Activated CD4-positive, alpha-beta T cell treated with anti-CD3 and anti-CD28 coated beads for 48 hours (primary cell): Measurements from ENCODE around the gene TGFB1I1.
"Not testable (repeated sequence)": the region's sequence is repeated elsewhere in the genome, so short reads cannot be mapped to it uniquely, and the experiment has no call there.

ENCODE experiments used
- DNase-seq: peaks from one replicate; pipeline ENCODE4 v3.0.0-alpha.2; 2020

The TGFB1I1 gene

DNA sequence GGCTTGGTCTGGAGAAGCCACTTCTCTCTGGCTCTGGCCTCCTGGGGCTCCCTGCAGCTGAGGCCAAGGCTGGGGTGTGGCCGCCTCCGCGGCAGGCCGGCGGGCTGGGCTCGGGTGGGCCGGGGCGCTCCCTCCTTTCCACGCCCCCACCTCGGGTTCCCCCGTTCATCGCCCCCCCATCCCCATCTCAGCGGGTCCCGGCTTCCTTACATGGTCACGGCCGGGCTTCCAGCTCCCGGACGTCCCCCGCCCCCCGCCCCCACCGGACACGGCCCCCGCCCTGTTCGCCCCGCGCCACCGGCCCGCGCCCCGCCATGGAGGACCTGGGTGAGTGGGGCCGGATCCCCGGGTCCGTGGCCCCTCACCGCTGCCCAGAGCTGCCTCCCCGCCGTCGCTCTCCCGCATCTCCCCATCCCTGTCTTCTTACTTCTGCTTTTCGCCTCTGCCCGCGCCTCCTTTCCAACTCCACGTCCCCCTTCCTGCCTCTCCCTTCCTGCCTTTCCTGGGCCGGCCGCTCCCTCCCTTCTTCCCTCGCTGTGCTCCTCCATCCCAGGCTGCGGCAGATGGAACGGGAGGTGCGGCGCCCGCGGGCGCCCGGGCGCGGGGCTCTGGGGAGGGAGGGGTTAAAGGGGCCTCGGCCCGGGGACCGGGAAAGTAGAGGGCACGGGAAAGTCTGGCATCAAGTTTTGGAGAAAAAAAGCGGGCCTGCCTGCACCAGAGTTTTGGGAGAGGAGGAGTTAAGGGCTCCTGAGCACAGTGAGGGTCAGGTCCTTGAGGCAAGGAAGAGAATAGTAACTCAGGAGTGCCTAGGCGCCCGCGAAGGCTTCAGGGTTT is at the start of gene TGFB1I1:
TSS of gene TGFB1I1 (plus strand) at position 278 of the 834 bp plus-strand sequence. CDS start at position 315, 37 bp downstream.
- no peak for DNase-seq

DNA sequence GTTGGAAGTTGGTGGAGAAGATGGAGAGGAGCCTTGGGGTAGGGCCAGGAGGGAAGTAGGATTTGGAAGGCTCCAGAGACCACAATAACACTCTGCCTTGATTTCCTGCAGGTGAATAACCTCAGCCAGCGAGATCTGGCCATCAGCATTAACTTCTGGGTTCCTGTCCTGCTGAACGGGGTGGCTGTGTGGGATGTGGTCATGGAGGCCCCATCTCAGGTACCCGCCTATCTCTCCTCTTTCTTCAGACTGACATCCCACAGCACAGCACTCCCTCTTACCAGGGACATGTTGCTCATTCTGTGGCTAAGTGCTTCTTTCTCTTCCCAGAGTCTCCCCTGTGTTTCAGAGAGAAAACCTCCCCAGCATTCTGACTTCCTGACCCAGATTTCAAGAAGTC is 48.7 kb upstream of the TGFB1I1 start:
- DNase-seq: no peak

DNA sequence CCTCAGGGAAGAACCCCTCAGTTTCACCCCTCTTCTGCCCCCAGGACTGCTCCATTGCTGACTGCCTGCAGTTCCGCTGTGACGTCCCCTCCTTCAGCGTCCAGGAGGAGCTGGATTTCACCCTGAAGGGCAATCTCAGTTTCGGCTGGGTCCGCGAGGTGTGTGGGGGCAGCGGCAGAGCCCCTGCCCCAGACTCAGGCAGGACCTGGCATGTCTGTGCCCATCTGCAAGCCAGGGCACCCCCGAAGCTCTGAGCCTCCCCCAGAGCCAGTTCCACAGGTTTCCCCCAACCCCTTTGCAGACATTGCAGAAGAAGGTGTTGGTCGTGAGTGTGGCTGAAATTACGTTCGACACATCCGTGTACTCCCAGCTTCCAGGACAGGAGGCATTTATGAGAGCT is 48.2 kb upstream of the TGFB1I1 start:
- DNase-seq: no peak

DNA sequence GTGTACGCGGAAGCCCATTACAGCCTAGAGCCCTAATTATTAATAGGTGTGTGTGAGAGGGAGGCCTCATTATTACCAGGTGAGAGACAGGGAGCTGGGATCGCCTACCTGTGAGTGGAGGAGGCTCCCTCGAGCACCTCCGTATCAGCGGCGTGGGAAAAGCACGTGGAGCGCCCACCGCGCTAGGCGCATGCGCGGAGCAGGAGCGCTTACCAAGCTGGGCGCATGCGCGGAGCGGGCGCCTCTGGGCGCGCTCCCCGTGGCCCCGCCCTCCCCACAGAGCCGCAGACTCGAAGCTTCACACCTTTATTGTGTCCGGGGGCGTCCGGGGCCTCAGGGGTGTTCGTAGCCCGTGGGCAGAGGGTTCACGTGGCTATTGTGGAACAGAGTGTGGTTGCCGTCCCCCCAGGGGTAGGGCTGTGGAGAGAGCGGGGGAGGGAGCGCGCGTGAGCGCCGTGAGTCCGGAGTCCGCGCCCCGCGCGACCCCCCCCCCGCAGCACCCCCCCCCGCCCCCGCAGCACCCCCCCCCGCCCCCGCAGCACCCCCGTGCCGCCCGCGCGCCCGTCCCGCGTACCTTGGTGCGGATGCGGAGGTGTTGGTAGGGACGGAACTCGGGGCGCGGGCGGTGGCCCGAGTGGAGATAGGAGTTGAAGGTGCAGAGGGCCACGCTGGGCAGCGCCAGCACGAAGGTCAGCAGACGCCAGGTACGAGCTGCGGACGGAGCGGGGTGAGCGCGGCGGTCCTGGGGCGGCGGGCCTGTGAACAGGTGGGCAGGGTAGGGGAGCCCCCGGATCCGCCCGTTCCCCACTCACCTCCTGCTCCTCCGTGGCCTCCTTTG is 44.3 kb upstream of the TGFB1I1 start:
- DNase-seq: peak; percentile 73

DNA sequence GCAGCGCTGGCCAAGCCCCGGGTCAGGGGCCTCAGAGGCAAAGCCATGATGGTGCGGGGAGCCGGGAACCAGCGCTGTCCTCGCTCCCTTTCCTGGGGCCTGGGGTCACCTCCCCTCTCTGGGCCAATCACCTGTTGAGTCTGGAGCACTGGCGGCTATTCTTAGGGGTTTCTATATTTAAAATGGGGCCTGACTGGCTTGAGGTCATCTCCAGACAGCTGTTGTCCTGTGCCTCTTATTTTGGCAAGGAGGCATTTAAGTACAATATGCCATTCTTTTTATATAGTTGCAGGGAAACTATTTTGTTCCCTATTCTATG is 43.7 kb upstream of the TGFB1I1 start, which contains the start of gene COX6A2:
TSS of gene COX6A2 (minus strand) at position 82 of the 319 bp plus-strand sequence. CDS start at position 47, 35 bp downstream.
- DNase-seq: no peak

DNA sequence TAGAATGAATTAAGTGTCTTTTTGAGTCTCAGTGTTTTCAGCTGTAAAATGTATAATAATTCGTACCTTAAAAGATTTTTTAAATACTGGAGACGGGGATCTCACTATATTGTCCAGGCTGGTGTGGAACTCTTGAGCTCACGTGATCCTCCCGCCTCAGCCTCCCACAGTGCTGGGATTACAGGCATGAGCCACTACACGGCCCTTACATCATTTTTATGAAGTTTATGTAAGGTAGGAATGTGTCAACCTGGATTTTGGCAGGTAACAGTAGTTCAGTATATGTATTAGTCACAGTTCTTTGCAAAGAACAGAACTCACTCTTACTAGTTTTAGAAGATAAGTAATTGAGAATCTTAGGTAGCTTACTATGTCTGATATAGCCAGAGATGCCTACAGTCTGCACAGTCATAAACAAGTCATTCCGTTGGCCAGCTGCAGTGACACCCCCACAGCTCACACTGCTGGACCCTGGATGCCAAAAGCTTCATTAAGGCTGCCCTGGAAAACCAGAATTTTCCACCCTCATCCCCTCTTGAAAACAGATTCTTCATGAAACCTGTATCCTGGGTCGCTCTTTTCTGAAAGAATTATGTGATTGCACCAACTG is 43.2 kb upstream of the TGFB1I1 start:
- DNase-seq: no peak

DNA sequence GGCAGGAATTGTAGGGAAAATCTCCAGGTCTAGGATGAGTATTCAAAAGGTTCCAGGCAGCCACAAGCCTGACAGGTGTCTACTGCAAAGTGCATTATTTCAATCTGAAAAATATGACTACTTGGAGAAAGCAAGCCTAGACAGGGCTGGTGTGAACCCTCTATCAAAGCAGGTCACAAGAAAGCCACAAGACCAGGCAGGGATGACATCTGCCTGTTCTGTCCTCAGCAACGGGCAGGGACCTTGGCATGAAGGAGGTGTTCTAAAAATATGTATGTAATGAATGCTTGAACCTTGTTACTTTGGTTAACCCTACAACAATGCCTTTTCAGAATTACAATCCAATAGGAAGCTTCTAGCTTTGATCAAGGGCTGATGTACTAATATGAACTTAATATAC is 42.6 kb upstream of the TGFB1I1 start:
- DNase-seq: no peak

DNA sequence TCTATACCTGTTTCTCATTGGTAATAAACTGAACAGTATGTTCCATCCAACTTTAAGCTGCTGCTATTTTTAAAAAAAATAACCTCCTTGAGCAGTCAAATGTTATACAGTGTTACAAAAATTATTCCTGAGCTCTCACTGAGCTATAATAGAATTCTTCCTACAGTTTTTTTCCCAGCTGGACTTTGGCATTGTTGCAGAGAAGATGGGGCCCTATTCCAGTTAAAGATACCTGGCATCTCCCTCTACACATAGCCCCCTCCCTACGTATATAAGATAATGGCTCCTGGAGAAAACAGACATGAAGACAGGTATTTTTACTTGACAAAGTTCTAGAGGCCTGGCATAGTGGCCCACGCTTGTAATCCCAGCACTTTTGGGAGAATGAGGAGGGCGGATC is 42.2 kb upstream of the TGFB1I1 start:
- DNase-seq: no peak

DNA sequence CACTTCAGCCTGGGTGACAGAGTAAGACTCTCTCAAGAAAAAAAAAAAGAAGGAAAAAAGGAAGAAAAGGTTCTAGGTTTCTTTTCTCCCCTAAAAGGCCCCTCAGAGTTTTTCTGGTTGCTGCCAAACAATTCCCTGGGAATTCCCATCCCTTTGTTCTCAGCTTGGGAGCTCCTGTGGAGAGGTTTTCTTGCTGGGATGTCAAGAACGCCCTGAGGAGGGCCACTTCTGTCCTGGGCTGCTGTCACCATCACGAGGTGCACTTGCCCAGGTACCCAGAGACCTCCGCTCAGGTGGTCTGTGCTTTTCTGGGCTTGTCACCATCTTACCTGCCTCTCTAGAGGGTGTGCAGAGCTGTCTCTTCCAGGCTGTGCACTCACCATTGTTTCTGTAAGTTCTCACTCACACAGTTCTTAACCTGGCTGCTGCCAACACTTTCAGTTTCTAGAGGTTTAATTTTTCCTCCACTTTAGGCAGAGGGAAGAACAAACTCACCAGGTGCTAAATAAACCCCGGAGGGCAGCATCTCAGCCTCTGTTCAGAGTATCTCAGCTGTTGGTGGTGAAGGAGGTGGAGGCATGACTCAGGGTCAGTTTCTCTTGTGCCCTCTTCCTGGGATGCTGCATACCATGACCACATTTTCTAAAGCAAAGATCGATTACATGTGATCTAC is 41.4 kb upstream of the TGFB1I1 start:
- no peak for DNase-seq

DNA sequence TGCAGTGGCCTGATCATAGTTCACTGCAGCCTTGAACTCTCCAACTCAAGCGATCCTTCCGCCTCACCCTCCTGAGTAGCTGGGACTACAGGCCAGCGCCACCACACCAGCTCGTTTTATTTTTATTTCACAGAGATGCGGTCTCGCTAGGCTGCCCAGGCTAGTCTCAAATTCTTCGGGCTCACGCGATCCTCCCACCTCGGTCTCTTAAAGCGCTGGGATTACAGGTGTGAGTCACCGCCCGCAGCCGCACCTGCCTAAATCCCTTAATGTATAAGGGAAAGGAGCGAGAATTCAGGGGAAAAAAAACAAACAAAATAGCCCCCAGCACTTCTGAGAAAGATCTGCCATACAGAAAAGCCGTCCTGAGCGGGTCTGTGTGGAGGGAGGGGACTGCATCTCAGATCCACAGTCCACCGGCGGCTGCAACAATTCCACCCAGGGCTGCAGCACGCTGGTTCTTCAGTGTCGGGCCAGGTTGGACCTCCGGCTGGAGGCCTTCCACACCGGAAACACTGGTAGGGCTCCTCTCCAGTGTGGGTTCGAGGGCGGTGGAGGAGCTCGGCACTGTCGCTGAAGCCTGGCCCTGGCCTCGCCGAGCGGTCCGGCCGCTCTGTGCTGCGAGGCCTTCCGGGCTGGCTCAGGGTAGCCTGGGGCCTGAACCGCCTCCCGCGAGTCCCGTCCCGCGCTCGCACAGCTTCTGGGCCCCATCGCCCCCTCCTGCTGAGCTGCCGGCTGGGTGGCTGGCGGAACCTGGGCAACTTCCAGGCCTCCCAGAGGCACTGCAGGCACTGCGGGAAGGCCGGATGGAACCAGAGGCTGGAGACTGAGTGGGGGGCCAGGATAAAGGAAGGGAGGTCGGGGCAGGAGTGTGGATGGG is 36.4 kb upstream of the TGFB1I1 start:
- no peak for DNase-seq

DNA sequence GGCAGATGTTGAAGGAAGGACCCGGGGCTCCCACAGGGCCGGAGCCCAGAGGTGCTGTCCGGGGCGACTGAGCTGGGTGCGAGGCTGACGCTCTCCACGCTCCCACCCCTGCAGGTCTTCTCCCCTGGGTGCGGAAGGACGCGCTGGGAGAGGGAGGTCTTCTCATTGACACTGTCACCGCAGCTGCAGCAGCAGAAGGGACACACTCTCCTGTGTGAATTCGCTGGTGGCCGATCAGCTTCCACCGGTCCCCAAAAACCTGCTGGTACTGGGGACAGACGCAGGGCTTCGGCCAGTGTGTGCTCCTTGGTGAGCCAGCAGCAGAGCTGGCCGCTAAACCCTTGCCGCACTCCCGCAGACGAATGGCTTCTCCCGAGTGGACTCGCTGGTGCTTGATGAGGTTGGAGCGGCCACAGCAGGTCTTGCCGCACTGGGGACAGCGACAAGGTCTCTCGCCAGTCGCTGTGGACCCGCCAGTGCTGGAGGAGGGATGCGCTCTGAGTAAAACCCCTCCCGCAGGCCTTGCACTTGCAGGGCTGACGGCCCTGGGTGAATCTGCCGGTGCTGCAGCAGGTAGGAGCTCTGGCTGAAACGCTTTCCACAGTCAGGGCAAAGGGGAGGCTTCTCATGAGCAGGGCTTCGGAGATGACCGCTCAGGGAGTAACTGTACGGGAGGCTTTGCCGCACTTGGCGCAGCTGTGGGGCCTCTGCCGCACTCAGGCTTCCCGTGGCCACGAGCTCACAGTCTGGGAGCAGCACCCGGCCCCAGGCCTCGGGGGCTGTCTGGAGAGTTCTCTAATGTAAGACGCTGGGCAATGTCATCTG is 35.5 kb upstream of the TGFB1I1 start:
- no peak for DNase-seq

DNA sequence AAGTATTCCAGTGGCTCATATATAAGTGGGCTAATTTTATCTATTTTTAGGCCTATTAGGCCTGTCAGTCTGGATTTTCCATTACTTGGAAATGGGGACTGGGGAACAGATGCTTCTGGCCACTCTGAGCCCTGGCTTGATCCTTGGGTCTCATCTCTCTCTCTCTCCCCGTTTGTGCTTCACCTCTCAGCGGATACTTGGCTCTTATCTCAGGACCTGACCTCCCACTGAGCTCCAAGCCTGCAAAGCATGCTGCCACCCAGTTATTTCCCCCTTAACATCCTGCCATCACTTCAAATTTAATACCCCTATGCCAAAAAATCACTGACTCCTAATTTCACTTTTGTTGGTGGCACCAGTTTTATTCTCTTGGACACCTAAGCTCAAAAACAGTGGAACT is 33.5 kb upstream of the TGFB1I1 start:
- no peak for DNase-seq

DNA sequence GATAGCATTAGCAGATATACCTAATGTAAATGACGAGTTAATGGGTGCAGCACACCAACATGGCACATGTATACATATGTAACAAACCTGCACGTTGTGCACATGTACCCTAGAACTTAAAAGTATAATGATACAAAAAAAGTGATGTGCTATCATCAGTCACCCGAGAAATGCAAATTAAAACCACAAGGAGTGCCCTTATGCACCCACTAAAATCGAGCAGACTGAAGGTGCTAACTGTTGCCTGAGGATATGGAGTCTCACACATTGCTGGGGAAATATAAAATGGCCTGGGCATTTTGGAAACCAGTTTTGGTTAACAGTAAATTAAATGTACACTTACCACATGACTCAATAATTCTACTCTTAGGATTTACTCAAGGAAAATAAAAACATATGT is 32.9 kb upstream of the TGFB1I1 start:
- DNase-seq: not testable (repeated sequence)

DNA sequence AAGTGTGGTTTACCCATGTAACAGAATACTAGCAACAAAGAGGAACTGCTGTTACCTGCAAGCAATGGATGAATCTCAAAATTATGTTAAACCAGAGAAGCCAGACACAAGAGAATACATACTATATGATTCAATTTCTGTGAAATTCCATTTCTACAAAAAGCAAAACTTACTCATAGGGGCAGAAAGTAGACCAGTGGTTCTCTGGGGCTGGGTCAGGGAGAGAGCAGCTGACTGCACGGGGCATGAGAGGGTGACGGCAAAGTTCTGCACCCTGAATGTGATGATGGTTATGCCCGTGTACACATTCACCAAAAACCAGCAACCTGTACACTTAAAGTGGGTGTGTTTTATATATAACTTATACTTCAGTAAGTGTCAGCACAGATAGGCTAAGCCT is 32.4 kb upstream of the TGFB1I1 start:
- peak; percentile 22 for DNase-seq

DNA sequence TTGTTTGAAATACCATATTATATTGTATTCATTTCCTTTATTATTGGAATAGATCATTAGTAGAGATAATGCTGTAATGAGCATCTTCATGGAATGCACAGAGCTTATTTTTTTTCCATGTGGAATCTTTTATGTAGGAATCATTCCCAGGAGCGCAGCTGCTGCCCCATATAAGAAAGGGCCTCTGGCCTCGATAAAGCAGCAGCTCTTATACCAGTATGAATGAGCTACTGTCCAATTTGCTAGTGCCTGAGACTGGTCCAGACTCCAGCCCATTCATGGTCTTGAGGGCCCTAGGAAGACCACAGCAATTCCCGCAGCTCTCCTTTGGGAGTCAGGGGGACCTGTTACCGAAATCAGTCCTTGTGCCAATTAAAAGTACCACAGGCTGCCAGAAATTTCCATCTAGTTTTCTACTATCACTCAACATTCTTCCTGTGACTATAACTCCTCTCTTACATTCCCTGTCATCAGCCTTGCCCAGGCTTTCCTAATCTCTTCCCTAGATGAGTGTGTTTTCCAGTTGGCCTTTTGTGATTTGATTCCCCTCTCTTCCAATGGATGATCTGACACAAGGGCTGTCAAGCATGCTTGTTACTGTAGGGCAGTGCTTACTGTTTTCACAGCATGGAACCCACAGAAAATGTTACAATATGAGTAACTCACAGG is 31.3 kb upstream of the TGFB1I1 start:
- DNase-seq: no peak

DNA sequence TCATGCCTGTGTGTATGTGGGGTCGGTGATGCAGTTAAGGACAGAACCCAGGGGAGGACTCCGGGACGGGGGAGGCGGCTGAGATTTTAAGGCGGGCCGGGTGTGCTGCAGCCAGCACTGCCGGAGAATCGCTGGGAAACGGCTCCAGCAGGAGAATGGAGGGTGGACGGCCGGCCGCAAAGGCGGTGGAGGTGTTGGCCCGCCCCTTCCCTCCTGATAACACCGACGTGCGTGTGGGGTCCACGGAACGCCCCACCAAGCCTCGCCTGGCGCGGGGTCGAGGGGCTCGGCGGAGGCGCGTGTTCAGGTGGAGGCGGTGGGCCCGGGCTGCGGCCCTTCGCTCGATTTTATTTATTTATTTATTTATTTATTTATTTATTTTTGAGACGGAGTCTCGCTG is 30.0 kb upstream of the TGFB1I1 start:
- no peak for DNase-seq

DNA sequence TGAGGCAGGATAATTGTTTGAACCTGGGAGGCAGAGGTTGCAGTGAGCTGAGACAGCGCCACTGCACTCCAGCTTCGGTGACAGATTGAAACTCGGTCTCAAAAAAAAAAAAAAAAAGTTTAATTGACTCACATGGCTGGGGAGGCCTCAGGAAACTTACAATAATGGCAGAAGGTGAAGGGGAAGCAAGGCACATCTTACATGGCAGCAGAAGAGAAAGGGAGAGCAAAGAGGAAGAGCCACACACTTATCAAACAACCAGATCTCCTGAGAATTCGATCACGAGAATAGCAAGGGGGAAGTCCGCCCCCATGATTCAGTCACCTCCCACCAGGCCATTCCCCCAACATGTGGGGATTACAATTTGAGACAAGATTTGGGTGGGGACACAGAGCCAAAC is 26.0 kb upstream of the TGFB1I1 start:
- not testable (repeated sequence) for DNase-seq

DNA sequence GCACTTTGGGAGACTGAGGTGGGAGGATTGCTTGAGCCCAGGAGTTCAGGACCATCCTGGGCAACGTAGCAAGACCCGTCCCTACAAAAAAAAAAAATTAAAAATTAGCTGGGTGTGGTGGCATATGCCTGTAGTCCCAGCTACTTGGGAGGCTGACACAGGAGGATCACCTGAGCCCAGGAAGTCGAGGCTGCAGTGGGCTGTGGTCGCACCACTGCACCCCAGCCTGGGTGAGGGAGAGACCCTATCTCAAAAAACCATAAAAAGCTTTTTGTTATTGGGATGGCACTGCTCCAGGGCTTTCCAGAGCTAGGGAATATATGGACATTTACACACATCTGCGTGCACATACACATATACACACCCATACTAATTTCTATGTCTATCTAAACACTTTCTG is 20.8 kb upstream of the TGFB1I1 start:
- no peak for DNase-seq

DNA sequence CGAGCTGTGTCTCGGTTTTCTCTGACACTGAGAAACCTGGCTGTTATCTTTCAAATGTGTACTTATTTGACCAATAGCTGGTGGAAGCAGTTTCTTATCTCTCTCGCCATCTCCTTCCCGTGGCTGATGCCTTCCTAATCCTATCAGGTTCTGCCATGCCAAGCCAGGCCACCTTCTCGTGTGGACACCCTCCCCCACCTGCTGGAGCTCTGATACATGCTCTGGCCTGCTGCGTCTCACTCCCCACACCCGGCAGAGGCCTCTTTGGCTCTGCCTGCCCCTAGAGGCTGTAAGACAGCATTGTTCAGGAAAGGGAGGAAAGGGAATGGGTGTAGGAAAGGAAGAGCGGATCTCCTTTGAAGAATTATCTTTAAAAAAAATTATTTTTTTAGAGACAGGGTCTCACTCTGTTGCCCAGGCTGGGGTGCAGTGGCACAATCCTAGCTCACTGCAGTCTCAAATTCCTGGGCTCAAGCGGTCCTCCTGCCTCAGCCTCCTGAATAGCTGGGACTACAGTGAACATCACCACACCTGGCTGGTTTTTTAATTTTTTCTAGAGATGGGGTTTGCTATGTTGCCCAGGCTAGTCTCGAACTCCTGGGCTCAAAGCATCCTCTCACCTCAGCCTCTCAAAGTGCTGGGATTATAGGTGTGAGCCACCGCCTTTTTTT is 20.1 kb upstream of the TGFB1I1 start:
- DNase-seq: peak; percentile 41

DNA sequence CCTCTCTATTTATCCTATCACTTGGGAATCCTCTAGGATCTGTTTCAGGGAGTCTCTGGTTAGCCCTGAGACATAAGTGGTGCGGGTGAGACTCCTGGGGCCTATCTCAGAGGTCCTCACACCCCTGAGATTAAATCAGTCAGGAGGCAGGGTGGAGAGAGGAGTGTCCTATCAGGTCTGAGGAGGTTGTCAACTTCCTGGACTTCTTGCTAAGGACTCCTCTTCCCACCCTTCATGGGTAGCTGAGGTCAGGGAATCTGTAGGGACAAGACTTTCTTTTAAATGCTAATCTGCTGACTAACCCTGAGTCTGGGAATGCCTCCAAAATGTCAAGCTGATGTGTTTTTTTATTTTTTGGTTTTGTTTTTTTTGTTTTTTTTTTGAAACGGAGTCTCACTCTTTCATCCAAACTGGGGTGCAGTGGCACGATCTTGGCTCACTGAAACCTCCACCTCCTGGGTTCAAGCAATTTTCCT is 19.3 kb upstream of the TGFB1I1 start:
- no peak for DNase-seq
